ENCODE results near the gene BRIX1. TPM values are rescaled to one million over a fixed set of nuclear protein-coding genes. Genes with fewer than 3 reads are reported as not detected.

The BRIX1 gene
- total and polyA plus RNA-seq, 2 of the 13 experiments (the other 11 are each of a cell fraction or from before 2014, with no cell fraction given), result 23.6 to 78.4 TPM

DNA sequence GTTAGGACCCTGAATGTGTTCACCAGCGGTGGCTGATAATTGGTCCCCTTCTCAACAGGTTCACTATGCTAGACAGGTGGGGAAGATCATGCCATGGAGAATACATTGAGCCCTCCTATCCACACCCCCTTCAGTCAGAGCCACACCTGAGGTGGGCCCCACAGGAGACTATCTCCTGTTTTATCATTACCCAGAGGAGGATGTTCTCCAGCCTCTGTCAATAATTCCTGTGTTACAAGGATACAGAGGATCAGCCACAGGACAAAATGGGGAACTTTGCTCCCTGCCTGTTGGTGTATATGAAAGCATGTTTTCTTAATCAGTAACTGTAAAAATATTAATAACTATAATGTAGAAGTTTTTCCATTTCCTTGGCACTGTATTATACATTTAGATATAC is 26.1 kb upstream of the BRIX1 start (continued):
- TF ChIP-seq NFATC3 (CRISPR knock-in tag; IDR thresholded peaks at IDR 0.05) (no peak), GATA4 (IDR thresholded peaks at IDR 0.05; ENCODE audit: borderline replicate concordance, low read depth) (no peak), NFIC (IDR thresholded peaks at IDR 0.05; ENCODE audit: low read length) (no peak), ZNF350 (CRISPR knock-in tag; IDR thresholded peaks at IDR 0.05; ENCODE audit: borderline replicate concordance, low read depth) (no peak), BRD4 (CRISPR knock-in tag; IDR thresholded peaks at IDR 0.05) (peak; percentile 40; the same call in 1 of the 2 replicates), FOSL1 (CRISPR knock-in tag; IDR thresholded peaks at IDR 0.05; ENCODE audit: borderline replicate concordance) (no peak), SP1 (IDR thresholded peaks at IDR 0.05) (no peak), SP1 (CRISPR knock-in tag; IDR thresholded peaks at IDR 0.05) (no peak), MED1 (CRISPR knock-in tag; IDR thresholded peaks at IDR 0.05) (peak; percentile 56; the same call in 1 of the 2 replicates), RAD21 (CRISPR knock-in tag; IDR thresholded peaks at IDR 0.05) (no peak), DR1 (CRISPR knock-in tag; IDR thresholded peaks at IDR 0.05) (no peak), ZNF672 (CRISPR knock-in tag; IDR thresholded peaks at IDR 0.05) (no peak), ZNF101 (CRISPR knock-in tag; IDR thresholded peaks at IDR 0.05; ENCODE audit: borderline replicate concordance, low read depth) (no peak), ZBTB42 (CRISPR knock-in tag; IDR thresholded peaks at IDR 0.05) (no peak), ZNF331 (CRISPR knock-in tag; IDR thresholded peaks at IDR 0.05) (0 out of 2 replicates have a peak, but pooled peaks have one; percentile 52), ZZZ3 (CRISPR knock-in tag; IDR thresholded peaks at IDR 0.05; ENCODE audit: borderline replicate concordance) (no peak), STAT5B (CRISPR knock-in tag; IDR thresholded peaks at IDR 0.05) (no peak), ZFP36L2 (CRISPR knock-in tag; IDR thresholded peaks at IDR 0.05) (no peak)
- TF ChIP-seq, protein P1, sequence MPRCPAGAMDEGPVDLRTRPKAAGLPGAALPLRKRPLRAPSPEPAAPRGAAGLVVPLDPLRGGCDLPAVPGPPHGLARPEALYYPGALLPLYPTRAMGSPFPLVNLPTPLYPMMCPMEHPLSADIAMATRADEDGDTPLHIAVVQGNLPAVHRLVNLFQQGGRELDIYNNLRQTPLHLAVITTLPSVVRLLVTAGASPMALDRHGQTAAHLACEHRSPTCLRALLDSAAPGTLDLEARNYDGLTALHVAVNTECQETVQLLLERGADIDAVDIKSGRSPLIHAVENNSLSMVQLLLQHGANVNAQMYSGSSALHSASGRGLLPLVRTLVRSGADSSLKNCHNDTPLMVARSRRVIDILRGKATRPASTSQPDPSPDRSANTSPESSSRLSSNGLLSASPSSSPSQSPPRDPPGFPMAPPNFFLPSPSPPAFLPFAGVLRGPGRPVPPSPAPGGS (CRISPR knock-in tag; IDR thresholded peaks at IDR 0.05), result no peak
- TF ChIP-seq, protein P2, sequence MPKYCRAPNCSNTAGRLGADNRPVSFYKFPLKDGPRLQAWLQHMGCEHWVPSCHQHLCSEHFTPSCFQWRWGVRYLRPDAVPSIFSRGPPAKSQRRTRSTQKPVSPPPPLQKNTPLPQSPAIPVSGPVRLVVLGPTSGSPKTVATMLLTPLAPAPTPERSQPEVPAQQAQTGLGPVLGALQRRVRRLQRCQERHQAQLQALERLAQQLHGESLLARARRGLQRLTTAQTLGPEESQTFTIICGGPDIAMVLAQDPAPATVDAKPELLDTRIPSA (CRISPR knock-in tag; IDR thresholded peaks at IDR 0.05; ENCODE audit: borderline replicate concordance), result no peak
- TF ChIP-seq, protein P3, sequence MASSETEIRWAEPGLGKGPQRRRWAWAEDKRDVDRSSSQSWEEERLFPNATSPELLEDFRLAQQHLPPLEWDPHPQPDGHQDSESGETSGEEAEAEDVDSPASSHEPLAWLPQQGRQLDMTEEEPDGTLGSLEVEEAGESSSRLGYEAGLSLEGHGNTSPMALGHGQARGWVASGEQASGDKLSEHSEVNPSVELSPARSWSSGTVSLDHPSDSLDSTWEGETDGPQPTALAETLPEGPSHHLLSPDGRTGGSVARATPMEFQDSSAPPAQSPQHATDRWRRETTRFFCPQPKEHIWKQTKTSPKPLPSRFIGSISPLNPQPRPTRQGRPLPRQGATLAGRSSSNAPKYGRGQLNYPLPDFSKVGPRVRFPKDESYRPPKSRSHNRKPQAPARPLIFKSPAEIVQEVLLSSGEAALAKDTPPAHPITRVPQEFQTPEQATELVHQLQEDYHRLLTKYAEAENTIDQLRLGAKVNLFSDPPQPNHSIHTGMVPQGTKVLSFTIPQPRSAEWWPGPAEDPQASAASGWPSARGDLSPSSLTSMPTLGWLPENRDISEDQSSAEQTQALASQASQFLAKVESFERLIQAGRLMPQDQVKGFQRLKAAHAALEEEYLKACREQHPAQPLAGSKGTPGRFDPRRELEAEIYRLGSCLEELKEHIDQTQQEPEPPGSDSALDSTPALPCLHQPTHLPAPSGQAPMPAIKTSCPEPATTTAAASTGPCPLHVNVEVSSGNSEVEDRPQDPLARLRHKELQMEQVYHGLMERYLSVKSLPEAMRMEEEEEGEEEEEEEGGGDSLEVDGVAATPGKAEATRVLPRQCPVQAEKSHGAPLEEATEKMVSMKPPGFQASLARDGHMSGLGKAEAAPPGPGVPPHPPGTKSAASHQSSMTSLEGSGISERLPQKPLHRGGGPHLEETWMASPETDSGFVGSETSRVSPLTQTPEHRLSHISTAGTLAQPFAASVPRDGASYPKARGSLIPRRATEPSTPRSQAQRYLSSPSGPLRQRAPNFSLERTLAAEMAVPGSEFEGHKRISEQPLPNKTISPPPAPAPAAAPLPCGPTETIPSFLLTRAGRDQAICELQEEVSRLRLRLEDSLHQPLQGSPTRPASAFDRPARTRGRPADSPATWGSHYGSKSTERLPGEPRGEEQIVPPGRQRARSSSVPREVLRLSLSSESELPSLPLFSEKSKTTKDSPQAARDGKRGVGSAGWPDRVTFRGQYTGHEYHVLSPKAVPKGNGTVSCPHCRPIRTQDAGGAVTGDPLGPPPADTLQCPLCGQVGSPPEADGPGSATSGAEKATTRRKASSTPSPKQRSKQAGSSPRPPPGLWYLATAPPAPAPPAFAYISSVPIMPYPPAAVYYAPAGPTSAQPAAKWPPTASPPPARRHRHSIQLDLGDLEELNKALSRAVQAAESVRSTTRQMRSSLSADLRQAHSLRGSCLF (CRISPR knock-in tag; IDR thresholded peaks at IDR 0.05; ENCODE audit: borderline replicate concordance), result no peak
- TF ChIP-seq, protein P4, sequence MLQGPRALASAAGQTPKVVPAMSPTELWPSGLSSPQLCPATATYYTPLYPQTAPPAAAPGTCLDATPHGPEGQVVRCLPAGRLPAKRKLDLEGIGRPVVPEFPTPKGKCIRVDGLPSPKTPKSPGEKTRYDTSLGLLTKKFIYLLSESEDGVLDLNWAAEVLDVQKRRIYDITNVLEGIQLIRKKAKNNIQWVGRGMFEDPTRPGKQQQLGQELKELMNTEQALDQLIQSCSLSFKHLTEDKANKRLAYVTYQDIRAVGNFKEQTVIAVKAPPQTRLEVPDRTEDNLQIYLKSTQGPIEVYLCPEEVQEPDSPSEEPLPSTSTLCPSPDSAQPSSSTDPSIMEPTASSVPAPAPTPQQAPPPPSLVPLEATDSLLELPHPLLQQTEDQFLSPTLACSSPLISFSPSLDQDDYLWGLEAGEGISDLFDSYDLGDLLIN (CRISPR knock-in tag; IDR thresholded peaks at IDR 0.05; ENCODE audit: borderline replicate concordance), result no peak

Data from HepG2 (cell line).